HCT116 (cell line): ENCODE results near the gene KCNJ16. TPM values are rescaled to one million over a fixed set of nuclear protein-coding genes. Genes with fewer than 3 reads are reported as not detected.
A peak's percentile ranks its signal among the peaks of the same experiment; 100 is the strongest.

Source experiments
- ATAC-seq: fragments of 200-7000 bp; cut with Tn5 transposase; 2 replicates; pipeline ENCODE4 v1.9.1; 2020; ENCODE audit warnings: mild to moderate bottlenecking, moderate library complexity
- BruUV-seq: library from RNA; stranded (reverse); fragments of 400-500 nt; replicated peaks from 2 replicates; lab custom pipeline; 2021; lab: Mats Ljungman, UMichigan
- CTCF ChIA-PET: fragments of 300-600 bp; sonication (Branson Sonifier 250); formaldehyde crosslinking; loops from one replicate; lab custom pipeline; 2021; ENCODE audit warnings: antibody characterized with exemption; lab: Charles Lee
- POLR2A ChIA-PET: fragments of 300-600, 350-600 bp; sonication (Branson Sonifier 250); formaldehyde crosslinking; loops from one replicate; lab custom pipeline; 2021; ENCODE audit warnings: antibody characterized with exemption; lab: Charles Lee
- RAD21 ChIA-PET, 2 experiments: fragments of 300-600 bp; sonication (Branson Sonifier 250); formaldehyde crosslinking; loops; one replicate each; lab custom pipeline; 2023; ENCODE audit warnings: low total read pairs in 2 of 2; ENCODE audit not compliant: uncharacterized antibody in 2 of 2, unreplicated experiment in 2 of 2, low non-redundant PET in 1 of 2; lab: Charles Lee
- DNase-seq: peaks from one replicate; pipeline ENCODE4 v3.0.0-alpha.2; 2010; ENCODE audit warnings: low read depth, low spot score
- H2AFZ ChIP-seq: fragments of 200-600 bp; shearing (Covaris generic), sonication (generic); 2 replicates; pipeline ENCODE4 v1.6.1; 2017; ENCODE audit warnings: low read depth, mixed run types, mixed read lengths, antibody characterized with exemption, low read length; ENCODE audit not compliant: poor library complexity, severe bottlenecking
- H3K27ac ChIP-seq: 2 replicates; pipeline ENCODE4 v1.5.1; 2012; ENCODE audit warnings: low read depth, low read length
- H3K27me3 ChIP-seq: fragments of 200-600 bp; sonication (generic); 2 replicates; pipeline ENCODE4 v1.6.1; 2016; ENCODE audit warnings: mixed run types, low read length, mixed read lengths; ENCODE audit not compliant: insufficient read depth
- H3K36me3 ChIP-seq, 2 experiments: fragments of 200-500 bp in 1 of 2; fragments of 200-600 bp in 1 of 2; sonication (Bioruptor generic) in 1 of 2; sonication (generic) in 1 of 2; 2 replicates each; pipeline versions ENCODE4 v1.5.1 to v1.6.1; 2014 to 2016; ENCODE audit warnings: low read length in 2 of 2, inconsistent platforms in 1 of 2, mixed read lengths in 1 of 2, mixed run types in 1 of 2; ENCODE audit not compliant: insufficient read depth in 2 of 2, control insufficient read depth in 1 of 2
- H3K4me1 ChIP-seq, 2 experiments: fragments of 200-600 bp in 1 of 2; sonication (generic) in 1 of 2; 2 replicates each; pipeline versions ENCODE4 v1.5.1 to v1.6.1; 2012 to 2017; ENCODE audit warnings: low read length in 2 of 2, inconsistent platforms in 1 of 2, mild to moderate bottlenecking in 1 of 2, mixed read lengths in 1 of 2, mixed run types in 1 of 2, moderate library complexity in 1 of 2; ENCODE audit not compliant: insufficient read depth in 2 of 2, control insufficient read depth in 1 of 2
- H3K4me2 ChIP-seq: fragments of 200-600 bp; sonication (generic); 2 replicates; pipeline ENCODE4 v1.6.1; 2017; ENCODE audit warnings: mixed run types, low read length, mixed read lengths
- H3K4me3 ChIP-seq, 2 experiments: fragments of 200-600 bp in 1 of 2; sonication (generic) in 1 of 2; replicated peaks in 1 of 2; 2 replicates each; pipeline ENCODE4 v1.5.1; 2011 to 2016; ENCODE audit warnings: low read length in 2 of 2, control low read depth in 1 of 2, low read depth in 1 of 2, mild to moderate bottlenecking in 1 of 2, mixed read lengths in 1 of 2, mixed run types in 1 of 2
- H3K79me2 ChIP-seq: fragments of 200-600 bp; sonication (generic); 2 replicates; pipeline ENCODE4 v1.6.1; 2017; ENCODE audit warnings: mild to moderate bottlenecking, mixed run types, low read length, moderate library complexity, mixed read lengths; ENCODE audit not compliant: insufficient read depth
- H3K9ac ChIP-seq: fragments of 200-600 bp; sonication (generic); 2 replicates; pipeline ENCODE4 v1.6.1; 2016; ENCODE audit warnings: low read length, mixed read lengths
- H3K9me2 ChIP-seq: fragments of 200-600 bp; sonication (generic), shearing (Covaris generic); 2 replicates; pipeline ENCODE4 v1.6.1; 2017; ENCODE audit warnings: mixed run types, mild to moderate bottlenecking, moderate library complexity; ENCODE audit not compliant: insufficient read depth
- H3K9me3 ChIP-seq, 2 experiments: fragments of 200-500 bp in 1 of 2; fragments of 200-600 bp in 1 of 2; sonication (Bioruptor generic) in 1 of 2; sonication (generic) in 1 of 2; 2 replicates each; pipeline ENCODE4 v1.6.1; 2014 to 2017; ENCODE audit warnings: low read length in 2 of 2, mixed read lengths in 2 of 2, inconsistent platforms in 1 of 2, low read depth in 1 of 2, mild to moderate bottlenecking in 1 of 2, mixed run types in 1 of 2, moderate library complexity in 1 of 2; ENCODE audit not compliant: control insufficient read depth in 1 of 2, insufficient read depth in 1 of 2
- H4K20me1 ChIP-seq: fragments of 200-600 bp; sonication (generic), shearing (Covaris generic); 2 replicates; pipeline ENCODE4 v1.6.1; 2017; ENCODE audit warnings: mixed run types, mild to moderate bottlenecking, moderate library complexity; ENCODE audit not compliant: insufficient read depth
- EGR1 ChIP-seq: IDR thresholded peaks from 2 replicates; pipeline ENCODE4 v1.6.1; 2012; ENCODE audit warnings: low read depth
- JUND ChIP-seq: IDR thresholded peaks from 2 replicates; pipeline ENCODE4 v1.6.1; 2012
- POLR2A ChIP-seq: IDR thresholded peaks from 2 replicates; pipeline ENCODE4 v1.7.0; 2011; ENCODE audit warnings: borderline replicate concordance; ENCODE audit not compliant: insufficient read depth, insufficient read length; ENCODE audit errors: extremely low read depth
- RAD21 ChIP-seq: IDR thresholded peaks from 2 replicates; pipeline ENCODE4 v1.6.1; 2012; ENCODE audit warnings: low read depth, mild to moderate bottlenecking
- SIN3A ChIP-seq: IDR thresholded peaks from 2 replicates; pipeline ENCODE4 v1.6.1; 2012; ENCODE audit warnings: low read depth
- intact Hi-C: fragments of 100-400 bp; cut with micrococcal nuclease; formaldehyde crosslinking; loops from 2 replicates; pipeline ENCODE4 v1.10.0; 2022
- total RNA-seq: library from RNA; stranded (reverse); gene quantifications from one replicate; pipeline ENCODE4 v1.2.1, GENCODE V29; 2021; ENCODE audit not compliant: unreplicated experiment
- TF ChIP-seq, protein P1 (sequence below), 3 experiments: fragments of 200-600 bp in 1 of 3; sonication (generic) in 1 of 3; IDR thresholded peaks in 2 of 3; conservative IDR thresholded peaks in 1 of 3; 2 replicates each; pipeline ENCODE4 v1.5.1; 2012 to 2017; ENCODE audit warnings: low read depth in 2 of 3, low read length in 2 of 3, antibody characterized with exemption in 1 of 3, borderline replicate concordance in 1 of 3, control low read depth in 1 of 3, mild to moderate bottlenecking in 1 of 3, mixed read lengths in 1 of 3, mixed run types in 1 of 3, moderate library complexity in 1 of 3; ENCODE audit not compliant: insufficient read depth in 1 of 3

The KCNJ16 gene
- total RNA-seq, 1 experiment from 2014 or later = not detected

DNA sequence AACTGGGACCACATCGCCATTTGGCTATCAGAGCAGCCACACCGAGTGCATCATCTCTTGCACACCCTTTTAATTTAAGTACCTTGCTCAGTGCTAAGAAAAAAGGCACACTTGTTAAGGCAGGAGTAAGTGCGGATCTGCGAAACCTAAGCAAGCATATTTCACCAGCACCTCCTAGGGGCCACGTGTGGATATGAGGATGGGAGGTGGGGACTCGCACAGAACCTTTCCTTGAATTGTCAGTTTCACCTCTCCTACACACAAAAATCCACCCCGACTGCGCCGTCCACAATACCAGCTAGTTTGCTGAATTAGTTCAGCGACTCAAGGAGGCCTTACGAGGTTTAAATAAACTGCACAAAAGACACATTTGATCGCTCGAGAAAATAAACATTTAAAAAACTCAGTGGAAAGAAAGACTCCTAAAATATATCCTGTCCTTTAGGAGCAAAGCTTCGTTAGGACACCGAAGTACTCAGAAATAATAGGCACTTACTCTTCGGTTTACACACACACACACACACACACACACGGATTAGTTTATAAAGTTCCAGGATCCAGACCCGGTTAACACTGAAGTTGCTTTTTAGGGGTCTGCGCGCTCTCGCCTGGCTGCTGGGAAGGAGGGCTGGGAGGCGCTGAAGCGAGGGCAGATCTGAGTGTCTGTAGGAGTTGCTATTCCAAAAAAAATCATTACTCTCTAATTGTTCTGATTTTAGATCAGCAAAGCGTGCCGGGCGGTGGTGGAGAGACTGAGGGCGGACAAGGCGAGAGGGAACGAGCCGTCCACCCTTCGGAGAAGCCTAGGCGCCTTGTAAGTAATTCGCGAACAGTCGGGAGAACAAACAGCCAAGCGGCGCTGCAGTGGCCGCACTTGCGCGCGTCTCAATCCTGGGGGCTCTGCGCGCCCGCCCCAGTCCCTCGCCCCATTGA lies 93.3 kb downstream of the KCNJ16 start:
- Histone ChIP-seq H3K4me1 (no peaks in the 10 kb centered on the region), H2AFZ (no peak overlapping the region), H3K9me3 (peaks cover 3 to 14% of the 10 kb centered on the region in 2 experiments; a peak in 2 of 4 replicates), H4K20me1 (no peaks in the 10 kb centered on the region), H3K9me2 (no peaks in the 10 kb centered on the region), H3K27me3 (no peaks in the 10 kb centered on the region), H3K4me3 (no peak overlapping the region; a peak in 1 of 4 replicates), H3K36me3 (no peaks in the 10 kb centered on the region), H3K79me2 (no peaks in the 10 kb centered on the region), H3K4me2 (peak overlapping the region; percentile 46), H3K9ac (no peak overlapping the region), H3K27ac (no peak overlapping the region)
- ChIA-PET POLR2A (no interaction called here), RAD21 (no interaction called here), CTCF (no interaction called here)
- ATAC-seq (peak; percentile 56; the same call in 1 of the 2 replicates), DNase-seq (no peak)
- no TSS peak for BruUV-seq
- intact Hi-C loops = no loop called here
- TF ChIP-seq JUND (no peak), EGR1 (no peak), RAD21 (peak; percentile 15; the same call in 1 of the 2 replicates), SIN3A (no peak), POLR2A (no peak)
- TF ChIP-seq, protein P1, sequence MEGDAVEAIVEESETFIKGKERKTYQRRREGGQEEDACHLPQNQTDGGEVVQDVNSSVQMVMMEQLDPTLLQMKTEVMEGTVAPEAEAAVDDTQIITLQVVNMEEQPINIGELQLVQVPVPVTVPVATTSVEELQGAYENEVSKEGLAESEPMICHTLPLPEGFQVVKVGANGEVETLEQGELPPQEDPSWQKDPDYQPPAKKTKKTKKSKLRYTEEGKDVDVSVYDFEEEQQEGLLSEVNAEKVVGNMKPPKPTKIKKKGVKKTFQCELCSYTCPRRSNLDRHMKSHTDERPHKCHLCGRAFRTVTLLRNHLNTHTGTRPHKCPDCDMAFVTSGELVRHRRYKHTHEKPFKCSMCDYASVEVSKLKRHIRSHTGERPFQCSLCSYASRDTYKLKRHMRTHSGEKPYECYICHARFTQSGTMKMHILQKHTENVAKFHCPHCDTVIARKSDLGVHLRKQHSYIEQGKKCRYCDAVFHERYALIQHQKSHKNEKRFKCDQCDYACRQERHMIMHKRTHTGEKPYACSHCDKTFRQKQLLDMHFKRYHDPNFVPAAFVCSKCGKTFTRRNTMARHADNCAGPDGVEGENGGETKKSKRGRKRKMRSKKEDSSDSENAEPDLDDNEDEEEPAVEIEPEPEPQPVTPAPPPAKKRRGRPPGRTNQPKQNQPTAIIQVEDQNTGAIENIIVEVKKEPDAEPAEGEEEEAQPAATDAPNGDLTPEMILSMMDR (IDR thresholded peaks at IDR 0.05 in 2 of 3, conservative IDR thresholded peaks at IDR 0.05 in 1 of 3; ENCODE audit: borderline replicate concordance in 1 of 3, insufficient read depth in 1 of 3, low read depth in 2 of 3, low read length in 2 of 3) = peak in 2 of 3 experiments; percentile 43 to 49; a peak in 3 of 6 replicates
